GM19025 (cell line): ENCODE data around the gene S100A7A.
"Not testable (repeated sequence)": the region's sequence is repeated elsewhere in the genome, so short reads cannot be mapped to it uniquely, and the experiment has no call there.

Source experiments
- ATAC-seq: cut with Tn5 transposase; IDR thresholded peaks from one replicate; pipeline ENCODE4 v1.9.1; 2021; ENCODE audit warnings: mild to moderate bottlenecking, low read depth, moderate library complexity; ENCODE audit not compliant: unreplicated experiment

The S100A7A gene

DNA sequence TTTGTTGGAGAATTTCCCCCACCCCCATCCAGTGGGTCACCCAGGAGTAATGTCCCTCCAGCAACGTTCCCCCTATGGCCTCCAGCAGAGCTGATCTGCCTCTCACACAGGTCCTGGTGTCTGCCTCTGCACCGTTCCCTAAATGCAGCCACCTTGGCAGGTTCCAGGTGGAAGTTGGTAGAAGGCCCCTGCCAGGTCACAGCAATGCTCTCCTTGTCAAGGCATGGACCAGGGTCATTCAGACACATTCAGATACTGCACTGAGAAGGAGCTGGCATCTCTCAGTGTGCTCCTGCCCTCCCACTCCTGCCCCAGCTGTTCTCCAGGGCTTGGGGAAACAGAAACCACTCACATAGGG, 3.1 kb downstream of the S100A7A start:
- ATAC-seq = not testable (repeated sequence)

DNA sequence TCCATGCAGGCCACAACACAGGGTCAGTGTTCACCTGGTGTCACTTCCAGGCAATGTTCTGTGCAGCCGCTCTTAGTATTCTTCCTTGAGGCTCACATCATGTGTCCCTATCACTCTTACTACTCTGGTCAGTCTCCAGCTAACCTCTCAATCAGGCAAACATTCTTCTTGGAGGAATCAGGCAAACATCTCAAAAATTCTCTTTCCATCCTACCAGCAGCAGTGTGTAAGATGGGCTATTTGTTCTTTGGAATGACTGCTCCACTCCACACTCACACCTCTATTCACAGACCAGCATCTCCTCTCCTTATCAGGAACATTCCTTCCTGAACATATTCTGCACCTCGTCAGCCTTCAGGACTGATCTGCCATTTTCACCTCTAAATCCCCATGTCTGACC, 4.0 kb downstream of the S100A7A start:
- ATAC-seq = no peak

DNA sequence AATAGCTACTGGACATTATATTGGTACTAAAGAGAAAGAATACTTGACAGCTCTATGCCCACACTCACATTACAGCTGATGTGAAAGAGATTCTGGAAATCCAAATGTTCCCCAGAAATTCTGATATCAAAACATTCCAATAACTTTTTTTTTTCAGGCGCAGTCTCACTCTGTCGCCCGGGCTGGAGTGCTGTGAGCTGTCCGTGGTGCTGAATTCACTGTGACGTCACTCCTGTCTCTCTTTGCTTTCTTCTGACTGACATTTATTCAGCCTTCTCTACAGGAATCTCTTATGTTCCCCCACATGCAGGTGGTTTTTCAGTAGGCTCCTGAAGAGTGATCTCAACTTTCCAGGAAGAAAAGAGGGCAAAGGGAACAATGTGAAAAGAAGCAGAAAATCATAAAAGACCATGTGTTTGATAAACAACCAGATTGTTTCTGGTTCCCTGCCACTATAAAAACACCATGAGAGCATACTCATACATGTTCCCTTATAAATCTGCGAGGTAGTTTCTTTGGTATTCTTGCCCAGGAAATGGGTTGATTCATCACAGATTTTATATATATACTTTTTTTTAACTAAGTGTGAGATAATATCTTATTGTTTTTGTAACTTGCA, 6.2 kb downstream of the S100A7A start:
- no peak for ATAC-seq

- ATAC-seq = no peak
These were observed 10.5 kb downstream of the S100A7A start for GRCh38 chr1:153426809-153427208.

GRCh38 chr1:153428073-153428638, 11.8 kb downstream of the S100A7A start:
- no peak for ATAC-seq

DNA sequence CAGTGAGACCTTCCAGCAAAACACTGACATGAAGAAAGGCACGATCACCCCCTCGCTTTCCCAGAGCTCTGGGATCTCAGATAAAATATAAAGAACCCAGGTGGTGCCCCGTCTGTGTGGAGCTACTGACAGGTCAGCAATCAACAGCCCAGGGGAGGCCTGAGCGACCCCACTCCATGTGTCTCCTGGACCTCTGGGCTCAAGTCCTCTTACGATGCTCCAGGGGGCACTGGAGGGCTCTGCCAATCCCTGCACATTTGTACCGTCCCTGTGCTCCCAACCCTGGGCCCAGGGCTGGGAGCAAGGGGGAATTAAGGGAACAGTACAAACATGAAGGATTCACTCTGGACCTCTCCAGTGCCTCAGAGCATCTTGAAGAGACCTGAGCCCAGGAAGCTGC, 12.5 kb downstream of the S100A7A start:
- no peak for ATAC-seq

GRCh38 chr1:153429266-153430165, 13.2 kb downstream of the S100A7A start:
- ATAC-seq = no peak

- no peak for ATAC-seq
These were observed 13.8 kb downstream of the S100A7A start for GRCh38 chr1:153430166-153430553.

GRCh38 chr1:153430561-153430960, 14.2 kb downstream of the S100A7A start:
- no peak for ATAC-seq

DNA sequence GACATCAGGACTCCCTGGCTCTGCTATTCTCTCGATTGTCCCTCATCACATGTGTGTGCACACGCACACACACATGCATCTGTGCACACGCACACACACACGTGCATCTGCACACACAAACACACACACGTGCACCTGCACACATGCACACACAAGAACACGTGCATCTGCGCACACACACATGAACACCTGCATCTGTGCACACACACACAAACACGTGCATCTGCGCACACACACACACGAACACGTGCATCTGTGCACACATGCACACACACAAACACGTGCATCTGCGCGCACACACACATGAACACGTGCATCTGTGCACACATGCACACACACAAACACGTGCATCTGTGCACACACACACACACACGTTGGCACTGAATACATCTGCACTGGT, 14.7 kb downstream of the S100A7A start:
- ATAC-seq = no peak

- ATAC-seq = no peak
These were observed 15.1 kb downstream of the S100A7A start for GRCh38 chr1:153431427-153431826.

DNA sequence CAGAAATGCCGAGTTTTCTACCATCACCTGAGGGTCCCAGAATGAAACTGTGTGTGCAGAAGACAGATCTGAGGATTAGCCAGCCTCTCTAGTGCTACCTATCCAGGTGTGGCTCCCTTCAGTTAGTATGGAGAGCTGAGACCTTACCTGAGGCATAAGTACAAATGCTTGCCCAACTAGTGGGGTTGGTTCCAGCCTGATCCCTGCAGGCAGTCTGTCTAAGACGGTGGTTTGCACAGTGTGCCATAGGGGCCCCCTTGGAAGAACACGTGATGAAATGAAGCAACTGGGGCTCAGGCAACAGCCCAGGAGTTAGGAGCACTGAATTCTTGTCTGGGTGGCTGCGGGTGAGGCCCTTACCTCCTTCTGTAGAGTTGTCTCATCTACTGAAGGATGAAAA, 15.6 kb downstream of the S100A7A start:
- no peak for ATAC-seq

- no peak for ATAC-seq
These were observed 16.8 kb downstream of the S100A7A start for GRCh38 chr1:153432874-153433681.

DNA sequence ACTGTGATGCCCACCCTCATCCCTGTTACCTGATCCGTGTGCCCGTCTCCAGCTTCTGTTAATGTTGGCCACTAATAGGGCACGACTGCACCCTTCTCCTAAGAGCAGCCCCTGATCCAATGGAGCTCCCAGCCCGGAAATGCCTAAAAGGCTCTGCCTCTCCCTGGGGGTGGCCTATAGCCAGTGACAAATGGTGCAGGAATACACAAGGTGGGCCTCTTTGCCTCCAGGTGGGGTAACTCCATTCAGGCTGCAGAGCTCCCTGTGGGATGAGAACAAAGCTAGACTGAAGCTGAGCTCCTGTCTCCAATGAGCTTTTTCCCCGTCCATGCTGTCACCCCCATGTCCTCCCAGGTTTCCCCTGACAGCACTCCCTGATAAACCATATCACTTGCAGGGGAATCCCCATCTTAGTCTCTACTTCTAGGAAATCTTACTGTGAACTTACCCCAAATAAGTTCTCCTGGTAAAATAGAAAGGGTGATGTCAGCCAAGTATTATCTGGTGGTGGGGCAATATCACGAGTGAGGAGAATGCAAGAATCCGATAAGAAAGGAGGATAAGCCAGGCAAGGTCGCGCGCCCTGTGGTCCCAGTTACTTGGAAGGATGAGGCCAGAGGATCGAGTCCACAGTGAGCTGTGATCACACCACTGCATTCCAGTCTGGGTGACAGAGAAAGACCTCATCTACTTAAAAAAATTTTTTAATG, 18.6 kb downstream of the S100A7A start:
- ATAC-seq = no peak

- ATAC-seq = no peak
These were observed 20.9 kb downstream of the S100A7A start for GRCh38 chr1:153437236-153437635.

DNA sequence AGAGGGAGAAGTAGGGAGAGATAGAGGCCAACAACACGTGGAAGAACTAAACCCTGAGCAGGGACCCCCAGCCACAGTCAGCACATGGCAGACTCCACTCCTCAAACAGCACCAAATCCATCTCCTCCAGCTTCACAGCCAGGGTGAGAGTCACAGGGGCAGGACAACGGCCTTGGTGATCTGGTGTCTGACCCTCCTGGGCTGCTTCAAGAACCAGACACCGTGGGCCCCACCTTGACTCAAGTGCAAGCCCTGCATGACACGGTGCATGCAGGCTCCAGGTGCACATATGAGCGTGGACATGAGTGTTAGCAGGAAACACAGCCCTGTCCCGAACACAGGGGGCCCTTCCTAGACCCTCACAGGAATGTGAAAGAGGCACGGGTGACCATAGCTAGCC, 22.3 kb downstream of the S100A7A start:
- no peak for ATAC-seq

- ATAC-seq = no peak
These were observed 23.0 kb downstream of the S100A7A start for GRCh38 chr1:153439273-153439672.

DNA sequence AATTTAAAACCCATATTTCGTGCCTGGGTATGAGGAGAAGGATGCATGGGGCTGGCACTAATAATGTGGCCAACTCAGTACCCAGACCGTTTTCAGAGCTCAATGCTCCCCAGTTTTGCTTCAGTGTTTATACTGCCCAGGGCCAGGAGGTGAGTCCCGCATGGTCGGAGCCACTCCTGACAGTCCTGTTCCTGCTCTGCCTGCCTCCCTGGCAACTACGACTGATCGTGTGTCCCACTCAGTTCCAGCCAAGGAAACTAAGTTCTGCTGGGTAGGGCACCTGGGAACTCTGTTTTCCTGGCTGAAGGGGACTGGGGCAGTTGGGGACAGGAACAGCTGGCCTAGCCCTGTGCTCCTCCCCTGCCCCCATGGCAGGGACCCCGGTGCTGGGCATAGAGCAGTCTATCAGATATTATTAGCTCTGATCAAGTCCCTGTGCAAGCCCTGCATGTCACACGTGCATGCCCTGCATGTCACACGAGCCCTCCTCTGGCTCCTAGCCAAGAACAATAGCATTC, 25.0 kb downstream of the S100A7A start:
- no peak for ATAC-seq

GRCh38 chr1:153443486-153443885, 27.2 kb downstream of the S100A7A start:
- no peak for ATAC-seq

DNA sequence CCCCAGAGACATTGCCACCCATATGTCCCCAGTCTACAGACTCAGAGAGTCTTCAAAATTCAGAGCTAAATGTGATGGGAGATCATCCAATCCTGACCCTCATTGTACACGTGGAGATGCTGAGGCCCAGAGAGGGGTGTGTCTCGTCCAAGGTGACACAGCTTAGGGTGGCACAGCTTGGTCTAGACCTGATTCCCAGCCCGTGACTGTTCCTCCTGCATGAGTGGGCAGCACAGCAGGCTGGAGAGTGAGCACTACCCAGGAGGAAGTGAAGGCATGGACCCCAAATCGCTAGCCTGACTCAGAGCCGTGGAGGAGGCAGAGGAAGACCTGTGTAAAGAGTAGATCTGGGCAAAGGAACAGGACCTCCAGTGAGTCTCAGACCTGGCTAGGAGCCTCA, 27.8 kb downstream of the S100A7A start:
- no peak for ATAC-seq
